Caco-2 (cell line): ENCODE measurements around the gene BICDL2. TPM values are rescaled to one million over a fixed set of nuclear protein-coding genes. Genes with fewer than 3 reads are reported as not detected.

ENCODE experiments used
- BruUV-seq: library from RNA; stranded (reverse); fragments of 400-500 nt; replicated peaks from 2 replicates; lab custom pipeline; 2021; lab: Mats Ljungman, UMichigan
- CTCF ChIA-PET: fragments of 300-600 bp; sonication (Branson Sonifier 250); formaldehyde crosslinking; loops from one replicate; lab custom pipeline; 2022; ENCODE audit warnings: antibody characterized with exemption; lab: Charles Lee
- POLR2A ChIA-PET: fragments of 300-600 bp; sonication (Branson Sonifier 250); formaldehyde crosslinking; loops from one replicate; lab custom pipeline; 2022; ENCODE audit warnings: antibody characterized with exemption; lab: Charles Lee
- DNase-seq, 2 experiments: peaks; one replicate each; pipeline versions ENCODE4 v3.0.0 to v3.0.0-alpha.2; 2020 to 2022
- H3K27me3 ChIP-seq: replicated peaks from 2 replicates; pipeline ENCODE4 v1.6.0; 2011; ENCODE audit warnings: low read length; ENCODE audit not compliant: control insufficient read depth, insufficient read depth
- H3K36me3 ChIP-seq: 2 replicates; pipeline ENCODE4 v1.5.1; 2011; ENCODE audit warnings: low read length; ENCODE audit not compliant: control insufficient read depth, insufficient read depth
- H3K4me1 ChIP-seq: fragments of 250-450 bp; sonication (Bioruptor Pico); 2 replicates; pipeline ENCODE4 v1.5.1; 2020; ENCODE audit warnings: mild to moderate bottlenecking
- H3K4me3 ChIP-seq: 2 replicates; pipeline ENCODE4 v1.5.1; 2011; ENCODE audit warnings: low read depth, mild to moderate bottlenecking, control low read depth, low read length
- H3K9me3 ChIP-seq: fragments of 250-450 bp; sonication (Bioruptor Pico); 2 replicates; pipeline ENCODE4 v1.5.1; 2020; ENCODE audit warnings: mild to moderate bottlenecking, moderate library complexity
- H3K27ac Mint-ChIP-seq: one replicate; pipeline ENCODE4 v1.8.0; 2022; ENCODE audit warnings: mixed read lengths; ENCODE audit not compliant: unreplicated experiment
- H3K27me3 Mint-ChIP-seq: one replicate; pipeline ENCODE4 v1.8.0; 2022; ENCODE audit warnings: mixed read lengths; ENCODE audit not compliant: insufficient read depth, unreplicated experiment
- H3K36me3 Mint-ChIP-seq: one replicate; pipeline ENCODE4 v1.8.0; 2022; ENCODE audit warnings: mild to moderate bottlenecking, mixed read lengths; ENCODE audit not compliant: insufficient read depth, unreplicated experiment
- H3K4me1 Mint-ChIP-seq: one replicate; pipeline ENCODE4 v1.8.0; 2022; ENCODE audit warnings: low read depth, mixed read lengths; ENCODE audit not compliant: unreplicated experiment
- H3K4me3 Mint-ChIP-seq: one replicate; pipeline ENCODE4 v1.8.0; 2022; ENCODE audit warnings: mild to moderate bottlenecking, moderate library complexity, mixed read lengths; ENCODE audit not compliant: unreplicated experiment
- H3K9me3 Mint-ChIP-seq: one replicate; pipeline ENCODE4 v1.8.0; 2022; ENCODE audit warnings: mixed read lengths; ENCODE audit not compliant: unreplicated experiment
- intact Hi-C: fragments of 100-400 bp; cut with micrococcal nuclease; formaldehyde crosslinking; loops from one replicate; pipeline ENCODE4 v1.10.0; 2022; ENCODE audit not compliant: unreplicated experiment
- total RNA-seq: library from RNA; stranded (reverse); gene quantifications from 2 replicates; pipeline ENCODE4 v1.2.3, GENCODE V29; 2022
- TF ChIP-seq, protein P1 (sequence below), 2 experiments: fragments of 200-600 bp in 1 of 2; IDR thresholded peaks; 1 replicate in 1 of 2; 2 replicates in 1 of 2; pipeline versions ENCODE4 v1.5.1 to v1.8.0; 2011 to 2022; ENCODE audit warnings: antibody characterized with exemption in 1 of 2, control low read depth in 1 of 2, inconsistent platforms in 1 of 2, low read depth in 1 of 2, low read length in 1 of 2, mild to moderate bottlenecking in 1 of 2, moderate library complexity in 1 of 2; ENCODE audit not compliant: insufficient read depth in 1 of 2, severe bottlenecking in 1 of 2, unreplicated experiment in 1 of 2

BICDL2 gene
- total RNA-seq, 1 experiment from 2014 or later = 10.6 TPM

DNA sequence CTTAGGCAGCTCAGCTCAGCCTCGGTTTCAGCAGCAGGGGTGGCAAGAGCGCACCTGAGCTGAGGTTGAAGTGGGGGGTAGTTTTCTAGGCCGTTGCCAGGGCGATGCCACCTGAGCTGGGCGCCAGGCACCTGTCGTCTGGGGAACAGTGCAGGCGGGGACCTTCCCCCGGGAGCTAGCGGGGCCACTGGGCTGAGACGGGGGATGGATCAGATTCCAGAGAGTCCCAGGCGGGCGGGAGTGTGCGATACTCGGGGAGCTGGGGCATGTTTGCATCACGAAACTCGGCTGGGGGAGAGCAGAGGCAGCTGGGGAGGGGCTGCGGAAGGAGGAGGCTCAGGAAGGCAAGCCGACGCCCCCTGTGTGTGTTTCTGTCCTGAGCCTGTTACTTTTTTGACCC, 24.5 kb downstream of the BICDL2 start:
- intact Hi-C loops = no loop called here
- H3K4me3 ChIP-seq = no peak overlapping the region
- Mint-ChIP-seq H3K4me1 (peaks cover 19% of the 10 kb centered on the region), H3K27me3 (no peaks in the 10 kb centered on the region), H3K9me3 (no peaks in the 10 kb centered on the region), H3K36me3 (peaks cover 13% of the 10 kb centered on the region), H3K27ac (peak overlapping the region; percentile 50), H3K4me3 (peak overlapping the region; percentile 16)
- ChIA-PET CTCF (no interaction called here), POLR2A (no interaction called here)
- DNase-seq = peak in 1 of 2 experiments; percentile 42
- H3K4me1 ChIP-seq = peaks cover 69% of the 10 kb centered on the region
- TF ChIP-seq, protein P1, sequence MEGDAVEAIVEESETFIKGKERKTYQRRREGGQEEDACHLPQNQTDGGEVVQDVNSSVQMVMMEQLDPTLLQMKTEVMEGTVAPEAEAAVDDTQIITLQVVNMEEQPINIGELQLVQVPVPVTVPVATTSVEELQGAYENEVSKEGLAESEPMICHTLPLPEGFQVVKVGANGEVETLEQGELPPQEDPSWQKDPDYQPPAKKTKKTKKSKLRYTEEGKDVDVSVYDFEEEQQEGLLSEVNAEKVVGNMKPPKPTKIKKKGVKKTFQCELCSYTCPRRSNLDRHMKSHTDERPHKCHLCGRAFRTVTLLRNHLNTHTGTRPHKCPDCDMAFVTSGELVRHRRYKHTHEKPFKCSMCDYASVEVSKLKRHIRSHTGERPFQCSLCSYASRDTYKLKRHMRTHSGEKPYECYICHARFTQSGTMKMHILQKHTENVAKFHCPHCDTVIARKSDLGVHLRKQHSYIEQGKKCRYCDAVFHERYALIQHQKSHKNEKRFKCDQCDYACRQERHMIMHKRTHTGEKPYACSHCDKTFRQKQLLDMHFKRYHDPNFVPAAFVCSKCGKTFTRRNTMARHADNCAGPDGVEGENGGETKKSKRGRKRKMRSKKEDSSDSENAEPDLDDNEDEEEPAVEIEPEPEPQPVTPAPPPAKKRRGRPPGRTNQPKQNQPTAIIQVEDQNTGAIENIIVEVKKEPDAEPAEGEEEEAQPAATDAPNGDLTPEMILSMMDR (IDR thresholded peaks at IDR 0.05; ENCODE audit: insufficient read depth in 1 of 2, low read depth in 1 of 2, low read length in 1 of 2, severe bottlenecking in 1 of 2, unreplicated experiment in 1 of 2) = no peak
- no peaks in the 10 kb centered on the region for H3K36me3 ChIP-seq
- H3K9me3 ChIP-seq = no peaks in the 10 kb centered on the region
- no TSS peak for BruUV-seq
- H3K27me3 ChIP-seq = no peaks in the 10 kb centered on the region

DNA sequence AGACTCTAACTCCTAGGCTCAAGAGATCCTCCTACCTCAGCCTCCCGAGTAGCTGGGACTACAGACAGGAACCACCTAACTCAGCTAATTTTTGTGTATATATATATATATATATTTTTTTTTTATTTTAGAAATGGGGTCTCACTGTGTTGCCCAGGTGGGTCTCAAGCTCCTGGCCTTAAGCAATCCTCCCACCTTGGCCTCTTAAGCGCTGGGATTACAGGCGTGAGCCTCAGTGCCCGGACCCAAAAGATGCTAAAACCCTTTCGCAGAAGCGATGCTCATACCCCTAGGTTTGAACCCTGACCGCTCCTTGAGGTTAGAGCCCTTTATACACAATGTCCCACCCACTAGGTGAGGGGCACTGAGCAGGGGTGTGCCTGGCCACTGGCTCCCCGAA, 26.2 kb downstream of the BICDL2 start:
- Mint-ChIP-seq H3K27ac (peak overlapping the region; percentile 94), H3K36me3 (peaks cover 19% of the 10 kb centered on the region), H3K27me3 (no peaks in the 10 kb centered on the region), H3K4me1 (peaks cover 27% of the 10 kb centered on the region), H3K9me3 (no peaks in the 10 kb centered on the region), H3K4me3 (no peak overlapping the region)
- intact Hi-C loops = loop anchor here (1.0 kb wide), 1 partner anchor 10 kb away; the partner anchor contains the start of gene TNFRSF12A
- TF ChIP-seq, protein P1 (IDR thresholded peaks at IDR 0.05; ENCODE audit: insufficient read depth in 1 of 2, low read depth in 1 of 2, low read length in 1 of 2, severe bottlenecking in 1 of 2, unreplicated experiment in 1 of 2) = no peak
- Histone ChIP-seq H3K4me1 (peaks cover 76% of the 10 kb centered on the region), H3K4me3 (no peak overlapping the region), H3K9me3 (no peaks in the 10 kb centered on the region), H3K36me3 (no peaks in the 10 kb centered on the region), H3K27me3 (no peaks in the 10 kb centered on the region)
- BruUV-seq = TSS peak; percentile 28
- no peak for DNase-seq
- POLR2A ChIA-PET = interaction anchor here (1.3 to 2.0 kb wide), 4 partner anchors 9 to 99 kb away, joined by 3 to 34 read pairs (median 8); partner anchors contain the start of genes FLYWCH1, HCFC1R1, THOC6 and TNFRSF12A
- CTCF ChIA-PET = interaction anchor here (1.0 to 1.8 kb wide), 6 partner anchors 9 to 21 kb away, joined by 3 to 12 read pairs (median 7); partner anchors contain the start of genes HCFC1R1, THOC6 and TNFRSF12A

DNA sequence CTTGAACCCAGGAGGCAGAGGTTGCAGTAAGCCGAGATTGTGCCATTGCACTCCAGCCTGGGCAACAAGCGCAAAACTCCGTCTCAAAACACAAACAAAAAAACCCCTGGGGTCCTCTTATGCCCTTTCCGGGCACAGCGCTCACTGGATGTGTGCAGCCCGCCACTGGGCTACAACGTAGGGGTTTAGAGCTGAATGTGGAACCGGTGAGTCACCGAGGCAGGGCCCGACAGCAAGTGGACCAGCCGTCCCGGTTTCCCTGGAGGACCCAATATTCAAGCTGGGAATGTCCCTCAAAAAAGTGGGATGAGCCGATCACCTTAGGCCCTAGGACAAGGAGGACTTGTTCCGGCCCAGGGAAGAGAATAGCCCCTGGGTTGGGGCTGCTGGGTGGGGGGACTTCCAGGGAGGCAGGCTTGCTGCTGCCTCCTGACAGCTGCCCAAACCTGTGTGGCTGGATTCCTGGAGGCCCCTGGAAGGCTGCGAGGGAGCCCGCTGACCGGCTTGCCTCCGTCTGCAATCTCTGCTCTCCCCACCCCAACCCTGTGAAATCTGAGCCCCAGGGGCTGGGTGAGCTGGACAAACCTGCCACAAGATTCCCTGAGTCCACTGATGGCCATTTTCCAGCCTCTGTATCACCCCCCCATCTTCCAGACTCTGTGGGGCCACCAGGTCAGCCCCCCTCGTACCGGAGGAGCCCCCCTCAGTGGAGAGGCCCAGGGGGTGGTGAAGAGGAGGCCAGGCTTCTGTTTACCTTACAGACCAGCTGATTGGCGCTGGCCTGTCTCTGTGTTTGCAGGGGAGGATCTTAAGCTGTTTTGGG, 27.0 kb downstream of the BICDL2 start:
- TF ChIP-seq, protein P1 (IDR thresholded peaks at IDR 0.05; ENCODE audit: insufficient read depth in 1 of 2, low read depth in 1 of 2, low read length in 1 of 2, severe bottlenecking in 1 of 2, unreplicated experiment in 1 of 2) = no peak
- no TSS peak for BruUV-seq
- peaks cover 23% of the 10 kb centered on the region for H3K36me3 Mint-ChIP-seq
- Histone ChIP-seq H3K27me3 (no peaks in the 10 kb centered on the region), H3K36me3 (no peaks in the 10 kb centered on the region), H3K4me1 (peaks cover 77% of the 10 kb centered on the region), H3K4me3 (no peak overlapping the region), H3K9me3 (no peaks in the 10 kb centered on the region)
- ChIA-PET CTCF (interaction anchor here (1.0 to 1.8 kb wide), 6 partner anchors 8 to 22 kb away, joined by 3 to 12 read pairs (median 7); partner anchors contain the start of genes HCFC1R1, THOC6 and TNFRSF12A), POLR2A (interaction anchor here (0.6 to 2.0 kb wide), 5 partner anchors 10 to 272 kb away, joined by 3 to 34 read pairs (median 6); partner anchors contain the start of genes FLYWCH1, HCFC1R1, THOC6 and TNFRSF12A)
- DNase-seq = peak; percentile 96 to 97
- H3K4me1 Mint-ChIP-seq = peaks cover 27% of the 10 kb centered on the region
- H3K9me3 Mint-ChIP-seq = no peaks in the 10 kb centered on the region
- no peaks in the 10 kb centered on the region for H3K27me3 Mint-ChIP-seq
- peak overlapping the region; percentile 94 for H3K27ac Mint-ChIP-seq
- intact Hi-C loops = loop anchor here (1.0 kb wide), 1 partner anchor 11 kb away; the partner anchor contains the start of gene TNFRSF12A
- H3K4me3 Mint-ChIP-seq = peak overlapping the region; percentile 45
